HG03520 (cell line): ENCODE measurements around the gene PTF1A.
"Not testable (repeated sequence)": the region's sequence is repeated elsewhere in the genome, so short reads cannot be mapped to it uniquely, and the experiment has no call there.

Experiments
- ATAC-seq: cut with Tn5 transposase; IDR thresholded peaks from one replicate; pipeline ENCODE4 v1.9.1; 2021; ENCODE audit warnings: mild to moderate bottlenecking, moderate library complexity; ENCODE audit not compliant: unreplicated experiment

Gene PTF1A

DNA sequence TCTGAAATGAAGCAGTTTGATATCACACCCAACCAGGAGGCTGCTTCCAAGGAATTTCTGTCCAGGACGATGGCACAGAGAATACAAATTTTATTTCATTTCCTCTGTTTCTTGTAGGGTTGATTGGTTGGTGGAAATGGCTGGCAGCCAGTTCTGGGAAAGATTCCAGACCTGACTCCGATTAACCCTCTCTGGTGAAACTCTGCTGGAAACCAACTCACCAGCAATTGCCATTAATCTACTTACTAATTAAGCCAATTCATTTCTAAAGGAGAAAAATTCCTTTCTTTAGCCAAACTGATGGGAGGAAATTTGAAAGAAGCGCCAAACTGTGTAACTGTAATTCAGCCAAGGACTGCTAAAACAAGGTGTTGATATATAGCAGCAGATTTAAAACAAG is 10.7 kb downstream of the PTF1A start:
- ATAC-seq = no peak

DNA sequence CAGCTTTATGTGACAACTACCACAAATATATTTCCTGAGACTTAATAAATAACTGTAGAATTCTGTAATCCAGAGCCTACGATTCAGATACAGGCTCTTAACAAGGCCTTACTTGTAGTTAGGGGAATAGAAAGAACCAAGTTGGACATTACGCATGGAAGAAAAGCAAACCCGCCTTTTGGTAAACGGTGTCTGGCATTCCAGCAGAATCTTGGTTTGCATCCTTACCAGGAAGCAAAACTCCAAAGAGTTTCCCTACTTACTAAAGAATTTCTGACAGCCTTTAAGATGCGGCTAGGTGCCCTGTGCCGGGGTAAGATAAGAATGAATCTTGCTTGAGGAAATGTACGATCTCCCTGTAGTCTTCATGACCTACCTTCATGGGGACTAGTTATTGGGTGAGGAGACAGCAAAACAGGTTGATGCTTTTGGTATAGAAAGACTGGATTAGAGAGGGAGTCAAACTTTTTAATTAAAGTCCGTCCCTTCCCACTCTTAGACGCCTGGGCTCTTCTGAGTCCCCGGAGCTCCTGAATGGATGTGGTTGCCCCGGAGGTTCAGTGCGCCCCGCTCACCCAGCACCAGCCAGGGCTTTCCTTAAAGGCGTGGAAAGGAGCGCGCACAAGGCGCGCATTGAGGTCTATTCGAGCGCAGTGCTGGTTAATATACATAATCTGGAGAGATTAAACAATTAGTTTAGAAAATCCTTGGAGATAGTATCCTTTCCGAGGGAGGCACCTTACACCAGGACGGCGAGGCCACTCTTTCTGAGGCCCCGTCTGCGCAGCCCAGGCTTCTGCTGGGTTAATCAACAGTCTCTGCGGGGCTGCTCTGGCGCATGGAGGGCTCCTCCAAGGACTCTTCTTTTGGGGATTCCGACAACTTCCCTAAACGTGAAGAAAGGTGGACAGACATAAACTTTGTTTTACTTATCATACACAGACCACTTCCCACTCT is 11.5 kb downstream of the PTF1A start:
- ATAC-seq = no peak

- no peak for ATAC-seq
These were observed 12.7 kb downstream of the PTF1A start for GRCh38 chr10:23204773-23205172.

GRCh38 chr10:23205972-23206642 is 14.0 kb downstream of the PTF1A start:
- no peak for ATAC-seq

DNA sequence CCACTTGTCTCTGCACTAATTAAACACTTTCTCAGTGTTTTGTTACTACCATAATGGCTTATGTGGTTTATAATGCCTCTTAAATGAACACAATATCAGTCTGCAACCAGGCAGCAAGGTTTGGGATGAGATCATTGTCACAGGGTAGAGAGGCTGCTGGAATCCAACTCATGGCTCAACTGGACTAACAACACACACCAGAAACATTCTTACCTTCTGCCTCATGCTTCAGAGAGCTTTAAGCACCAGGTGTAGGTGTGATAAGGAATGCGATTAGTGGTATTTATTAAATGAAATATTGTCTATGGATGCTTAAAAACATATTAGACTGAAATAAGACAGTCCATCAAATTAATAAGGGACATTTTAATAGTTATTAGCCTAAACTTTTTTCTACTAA is 25.4 kb downstream of the PTF1A start:
- no peak for ATAC-seq

- no peak for ATAC-seq
These were observed 38.5 kb downstream of the PTF1A start for GRCh38 chr10:23230582-23230981.

- ATAC-seq = no peak
These were observed 45.9 kb downstream of the PTF1A start for GRCh38 chr10:23238015-23238414.

GRCh38 chr10:23241779-23242178 is 49.7 kb downstream of the PTF1A start:
- not testable (repeated sequence) for ATAC-seq
